Tibial nerve (tissue), 4 donors: ENCODE results near the gene RASSF6. TPM values are rescaled to one million over a fixed set of nuclear protein-coding genes. Genes with fewer than 3 reads are reported as not detected.

Experiments
- DNase-seq, 2 donors: peaks; one replicate each; pipeline ENCODE4 v3.0.0-alpha.2; 2019; ENCODE audit warnings: low spot score in 2 of 2
- H3K27ac ChIP-seq, 4 donors: fragments of 200-600 bp; sonication (generic) in 3 of 4; one replicate each; pipeline ENCODE4 v1.5.1; 2017 to 2019; ENCODE audit warnings: mild to moderate bottlenecking in 1 of 4
- H3K27me3 ChIP-seq, 2 donors: fragments of 200-600 bp; sonication (generic) in 1 of 2; one replicate each; pipeline versions ENCODE4 v1.5.1 to v1.6.0; 2017 to 2019
- H3K36me3 ChIP-seq, 3 donors: fragments of 200-600 bp; sonication (generic); one replicate each; pipeline ENCODE4 v1.5.1; 2018 to 2019
- H3K4me1 ChIP-seq, 4 donors: fragments of 200-600 bp; sonication (generic) in 3 of 4; one replicate each; pipeline ENCODE4 v1.5.1; 2017 to 2019
- H3K4me3 ChIP-seq, 4 donors: fragments of 200-600 bp; sonication (generic) in 3 of 4; one replicate each; pipeline ENCODE4 v1.5.1; 2017 to 2019; ENCODE audit warnings: mild to moderate bottlenecking in 1 of 4, moderate library complexity in 1 of 4
- H3K9me3 ChIP-seq, 4 donors: fragments of 200-600 bp; sonication (generic) in 3 of 4; one replicate each; pipeline ENCODE4 v1.5.1; 2017 to 2019
- EP300 ChIP-seq, 2 donors: sonication (generic); formaldehyde crosslinking; IDR thresholded peaks; one replicate each; pipeline ENCODE4 v1.6.1; 2017; ENCODE audit warnings: antibody characterized with exemption in 2 of 2, mild to moderate bottlenecking in 1 of 2
- POLR2A ChIP-seq, 2 donors: fragments of 450-650 bp; IDR thresholded peaks; one replicate each; pipeline ENCODE4 v1.6.1; 2017; ENCODE audit warnings: antibody characterized with exemption in 2 of 2, mild to moderate bottlenecking in 2 of 2, moderate library complexity in 2 of 2
- WGBS, 2 donors: methylation state at CpG; one replicate each; pipeline ENCODE4 v1.1.5; 2018; 5-methylcytosine and 5-hydroxymethylcytosine counted together
- total RNA-seq, 4 donors: library from RNA; depleted of rRNA; stranded (reverse); fragments of >200 nt; gene quantifications; one replicate each; pipeline ENCODE4 v1.1.0, GENCODE V29; 2016
- TF ChIP-seq, protein P1 (sequence below), 5 experiments: fragments of 200-600 bp in 3 of 5; fragments of 450-650 bp in 2 of 5; sonication (generic) in 3 of 5; IDR thresholded peaks; one replicate each; pipeline ENCODE4 v1.5.1; 2016 to 2019; ENCODE audit warnings: antibody characterized with exemption in 5 of 5, mild to moderate bottlenecking in 3 of 5, moderate library complexity in 2 of 5

RASSF6 gene
- total RNA-seq, 4 donors from 2014 or later: not detected

DNA sequence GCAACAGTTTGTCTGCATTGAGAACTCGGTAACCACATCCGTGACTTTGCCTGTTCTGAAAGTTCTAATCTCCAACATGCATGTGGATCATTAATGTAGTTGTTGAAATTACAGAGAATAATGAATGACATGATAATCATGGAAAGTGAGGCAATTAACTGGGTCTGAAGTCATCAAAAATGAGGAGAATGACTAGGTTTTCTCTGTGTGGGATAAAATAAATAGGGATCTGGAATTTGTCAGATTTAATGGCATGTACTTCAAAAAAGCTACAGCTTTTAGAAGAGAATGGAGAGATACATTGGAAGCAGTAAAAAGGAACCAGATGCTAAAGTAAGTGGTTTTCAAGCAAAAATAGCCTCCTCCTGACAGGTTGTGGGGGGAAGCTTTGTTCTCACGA is 79.4 kb downstream of the RASSF6 start:
- Histone ChIP-seq H3K9me3 (no peaks in the 10 kb centered on the region), H3K36me3 (no peaks in the 10 kb centered on the region), H3K27me3 (no peaks in the 10 kb centered on the region), H3K27ac (no peak overlapping the region), H3K4me3 (no peak overlapping the region), H3K4me1 (no peaks in the 10 kb centered on the region)
- 73 to 80% methylated on average over 3 of the region's 3 CpGs for WGBS, 2 donors
- TF ChIP-seq, protein P1, sequence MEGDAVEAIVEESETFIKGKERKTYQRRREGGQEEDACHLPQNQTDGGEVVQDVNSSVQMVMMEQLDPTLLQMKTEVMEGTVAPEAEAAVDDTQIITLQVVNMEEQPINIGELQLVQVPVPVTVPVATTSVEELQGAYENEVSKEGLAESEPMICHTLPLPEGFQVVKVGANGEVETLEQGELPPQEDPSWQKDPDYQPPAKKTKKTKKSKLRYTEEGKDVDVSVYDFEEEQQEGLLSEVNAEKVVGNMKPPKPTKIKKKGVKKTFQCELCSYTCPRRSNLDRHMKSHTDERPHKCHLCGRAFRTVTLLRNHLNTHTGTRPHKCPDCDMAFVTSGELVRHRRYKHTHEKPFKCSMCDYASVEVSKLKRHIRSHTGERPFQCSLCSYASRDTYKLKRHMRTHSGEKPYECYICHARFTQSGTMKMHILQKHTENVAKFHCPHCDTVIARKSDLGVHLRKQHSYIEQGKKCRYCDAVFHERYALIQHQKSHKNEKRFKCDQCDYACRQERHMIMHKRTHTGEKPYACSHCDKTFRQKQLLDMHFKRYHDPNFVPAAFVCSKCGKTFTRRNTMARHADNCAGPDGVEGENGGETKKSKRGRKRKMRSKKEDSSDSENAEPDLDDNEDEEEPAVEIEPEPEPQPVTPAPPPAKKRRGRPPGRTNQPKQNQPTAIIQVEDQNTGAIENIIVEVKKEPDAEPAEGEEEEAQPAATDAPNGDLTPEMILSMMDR (IDR thresholded peaks at IDR 0.05): no peak
- TF ChIP-seq POLR2A (IDR thresholded peaks at IDR 0.05): no peak
- no peak for TF ChIP-seq EP300 (IDR thresholded peaks at IDR 0.05)
- DNase-seq: no peak

- no peak for DNase-seq
- WGBS, 2 donors: 60 to 64% methylated on average over 4 of the region's 4 CpGs
- Histone ChIP-seq H3K4me3 (no peak overlapping the region), H3K27ac (no peak overlapping the region), H3K4me1 (no peaks in the 10 kb centered on the region), H3K27me3 (no peaks in the 10 kb centered on the region), H3K36me3 (no peaks in the 10 kb centered on the region), H3K9me3 (no peaks in the 10 kb centered on the region)
- TF ChIP-seq POLR2A (IDR thresholded peaks at IDR 0.05): no peak
- TF ChIP-seq, protein P1 (IDR thresholded peaks at IDR 0.05): no peak
- TF ChIP-seq EP300 (IDR thresholded peaks at IDR 0.05): no peak
Measured at GRCh38 chr4:73539386-73539785, 80.8 kb downstream of the RASSF6 start.

DNA sequence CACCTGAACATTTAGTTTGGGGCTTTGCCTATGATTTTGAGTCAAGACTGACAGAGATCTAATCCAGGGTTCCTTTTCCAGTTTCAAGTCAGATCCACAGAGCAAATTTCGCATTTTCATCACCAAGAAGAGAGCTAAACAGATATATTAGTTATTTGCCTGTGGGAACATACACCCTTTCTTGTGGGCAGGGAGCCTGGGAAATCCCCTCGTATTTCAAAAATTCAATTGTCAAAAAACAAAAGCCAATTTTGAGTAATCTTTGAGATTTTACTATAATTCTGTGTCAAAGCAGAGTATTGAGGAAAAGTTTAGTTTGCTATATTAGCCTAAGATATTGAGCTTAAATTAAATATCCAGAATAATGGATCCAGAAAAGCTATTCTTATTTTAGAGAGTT is 82.1 kb downstream of the RASSF6 start:
- TF ChIP-seq POLR2A (IDR thresholded peaks at IDR 0.05): no peak
- TF ChIP-seq, protein P1 (IDR thresholded peaks at IDR 0.05): no peak
- no peak for TF ChIP-seq EP300 (IDR thresholded peaks at IDR 0.05)
- no peaks in the 10 kb centered on the region for H3K36me3 ChIP-seq
- DNase-seq: no peak
- WGBS, 2 donors: 57 to 66% methylated on average over 2 of the region's 2 CpGs
- no peaks in the 10 kb centered on the region for H3K4me1 ChIP-seq
- H3K27me3 ChIP-seq: no peaks in the 10 kb centered on the region
- H3K4me3 ChIP-seq: no peak overlapping the region
- no peaks in the 10 kb centered on the region for H3K9me3 ChIP-seq
- H3K27ac ChIP-seq: no peak overlapping the region

DNA sequence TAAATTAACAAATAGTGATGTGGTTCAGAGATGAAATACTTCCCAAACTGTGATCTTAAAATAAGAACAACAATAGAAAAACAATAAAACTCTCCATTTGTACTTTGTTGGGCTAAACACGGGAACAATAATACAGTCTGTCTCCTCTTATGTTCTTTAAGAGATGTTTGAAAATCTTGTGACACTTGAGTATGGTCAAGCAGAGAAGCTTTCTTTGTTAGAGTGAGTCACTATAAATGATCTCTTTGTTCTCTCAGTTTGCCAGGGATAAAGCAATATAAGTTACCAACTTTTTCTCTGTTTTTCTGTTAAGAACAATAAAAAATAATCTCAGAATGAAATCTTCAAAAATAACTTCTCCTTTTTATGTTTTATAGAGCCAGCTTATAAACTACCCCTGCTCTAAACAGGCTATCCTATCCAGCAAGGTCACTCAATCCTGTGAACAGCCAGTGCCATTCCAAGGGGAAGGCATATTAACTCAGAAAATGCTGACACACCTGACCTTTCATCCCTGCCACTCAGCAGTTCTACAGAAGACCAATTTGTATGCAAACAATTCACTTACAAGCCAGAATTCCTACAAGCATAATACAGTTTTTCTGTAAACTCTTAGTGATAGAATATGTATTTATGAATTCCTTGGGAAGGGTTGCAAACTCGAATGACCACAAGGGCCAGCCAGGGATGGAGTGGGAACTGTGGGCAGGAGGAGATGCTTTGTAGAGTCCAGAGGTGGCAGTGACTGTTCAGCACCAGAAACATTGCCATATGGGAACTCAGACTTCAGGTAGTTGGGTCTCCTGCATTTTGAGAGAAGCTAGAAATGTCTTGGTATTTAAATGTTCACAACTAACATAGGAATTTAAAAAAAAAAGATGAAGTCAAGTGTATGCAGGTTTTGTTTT is 86.5 kb downstream of the RASSF6 start:
- 54 to 58% methylated on average over 2 of the region's 2 CpGs for WGBS, 2 donors
- H3K27ac ChIP-seq: no peak overlapping the region
- no peaks in the 10 kb centered on the region for H3K4me1 ChIP-seq
- H3K4me3 ChIP-seq: no peak overlapping the region
- no peaks in the 10 kb centered on the region for H3K9me3 ChIP-seq
- no peaks in the 10 kb centered on the region for H3K36me3 ChIP-seq
- DNase-seq: no peak
- H3K27me3 ChIP-seq: no peaks in the 10 kb centered on the region
- TF ChIP-seq EP300 (IDR thresholded peaks at IDR 0.05): no peak
- TF ChIP-seq, protein P1 (IDR thresholded peaks at IDR 0.05): no peak
- no peak for TF ChIP-seq POLR2A (IDR thresholded peaks at IDR 0.05)

DNA sequence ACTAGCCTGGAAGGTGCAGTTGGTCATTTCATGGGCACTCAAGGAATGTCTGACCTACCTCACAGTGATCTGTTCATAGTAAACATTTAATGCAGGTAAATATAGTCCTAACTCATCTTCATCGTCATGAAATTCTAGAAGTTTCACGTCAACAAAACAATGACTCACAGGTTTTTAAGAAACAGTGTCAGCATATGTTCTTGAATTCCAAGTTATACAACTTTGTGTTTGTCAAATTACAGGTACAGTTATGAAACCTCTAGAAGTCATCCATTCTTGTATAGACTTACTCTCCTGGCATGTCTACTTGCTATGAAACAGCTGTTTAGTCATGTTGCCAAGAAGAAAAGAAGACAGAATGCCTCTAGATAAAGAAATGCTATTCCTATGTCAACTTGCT is 92.1 kb downstream of the RASSF6 start:
- H3K4me3 ChIP-seq: no peak overlapping the region
- no peaks in the 10 kb centered on the region for H3K36me3 ChIP-seq
- no peak for DNase-seq
- H3K4me1 ChIP-seq: no peaks in the 10 kb centered on the region
- no peaks in the 10 kb centered on the region for H3K27me3 ChIP-seq
- no peaks in the 10 kb centered on the region for H3K9me3 ChIP-seq
- H3K27ac ChIP-seq: no peak overlapping the region
- TF ChIP-seq, protein P1 (IDR thresholded peaks at IDR 0.05): no peak
- no peak for TF ChIP-seq EP300 (IDR thresholded peaks at IDR 0.05)
- TF ChIP-seq POLR2A (IDR thresholded peaks at IDR 0.05): no peak
- 89 to 94% methylated on average over 2 of the region's 2 CpGs for WGBS, 2 donors
